ENCODE data around the gene CTSL. TPM values are rescaled to one million over a fixed set of nuclear protein-coding genes. Genes with fewer than 3 reads are reported as not detected.

Gene CTSL
- total and polyA plus RNA-seq, 2 of the 13 experiments (the other 11 are each of a cell fraction or from before 2014, with no cell fraction given), result 78.1 to 113 TPM

DNA sequence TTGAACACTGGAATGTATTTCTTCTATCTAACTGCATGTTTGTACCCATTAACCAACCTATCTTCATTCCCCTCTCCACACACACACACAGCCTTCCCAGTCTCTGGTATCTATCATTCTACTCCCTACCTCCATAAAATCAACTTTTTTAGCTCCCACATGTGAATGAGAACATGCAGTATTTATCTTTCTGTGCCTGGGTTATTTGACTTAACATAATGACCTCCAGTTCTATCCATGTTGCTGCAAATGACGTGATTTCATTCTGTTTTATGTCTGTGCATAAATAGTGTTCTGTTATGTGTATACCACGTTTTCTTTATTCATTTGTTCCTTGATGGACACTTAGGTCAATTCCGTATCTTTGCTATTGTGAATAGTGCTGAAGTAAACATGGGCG lies 38.7 kb upstream of the CTSL start:
- Histone ChIP-seq H2AFZ (ENCODE audit: low read length) (no peak overlapping the region), H3K4me3 (replicated peaks in 1 of 3; ENCODE audit: insufficient read depth in 1 of 3, low read depth in 2 of 3, low read length in 3 of 3) (no peak overlapping the region), H4K20me1 (ENCODE audit: insufficient read depth, low read length) (0 out of 2 replicates have a peak, but pooled peaks cover 3% of the 10 kb centered on the region), H3K9me3 (ENCODE audit: low read length) (no peaks in the 10 kb centered on the region), H3K4me1 (ENCODE audit: insufficient read depth, low read length) (no peaks in the 10 kb centered on the region), H3K9ac (ENCODE audit: insufficient read depth, low read depth, low read length) (no peak overlapping the region), H3K27me3 (ENCODE audit: control insufficient read depth in 1 of 2, insufficient read depth in 2 of 2, low read length in 2 of 2) (no peaks in the 10 kb centered on the region), H3K36me3 (replicated peaks in 1 of 2; ENCODE audit: control insufficient read depth in 1 of 2, insufficient read depth in 2 of 2, low read length in 2 of 2) (peaks cover 11 to 41% of the 10 kb centered on the region in 2 experiments; a peak in 4 of 5 replicates), H3K27ac (ENCODE audit: extremely low read length, insufficient read depth, low read length) (no peak overlapping the region), H3K79me2 (ENCODE audit: insufficient read depth, low read length) (no peaks in the 10 kb centered on the region), H3K4me2 (ENCODE audit: low read depth, low read length) (no peak overlapping the region)
- intact Hi-C loops (cut with micrococcal nuclease; ENCODE audit: unreplicated experiment) (loop anchor here (10.0 kb wide), 1 partner anchor 358 kb away; no protein-coding TSS in a partner anchor), in situ Hi-C loops (cut with HindIII; ENCODE audit: extremely low pct_ligation_motif_present, low pct_unique_long_range_greater_than_20kb) (no loop called here)
- no peak for FAIRE-seq
- BruUV-seq (replicated peaks), result no TSS peak
- no peak for DNase-seq (ENCODE audit: low spot score)
- POLR2A ChIA-PET, result no interaction called here
- TF ChIP-seq ZNF816 (CRISPR knock-in tag; IDR thresholded peaks at IDR 0.05; ENCODE audit: borderline replicate concordance) (no peak), E2F2 (CRISPR knock-in tag; IDR thresholded peaks at IDR 0.05; ENCODE audit: borderline replicate concordance) (no peak), SIN3A (IDR thresholded peaks at IDR 0.05; ENCODE audit: borderline replicate concordance, low read depth, low read length) (no peak)
- WGBS (ENCODE audit: low lambda C conversion rate), result 94% methylated on average over 4 of the region's 4 CpGs
- CTCF ChIA-PET (ENCODE audit: low intra/inter-chr PET ratio, low total read pairs), result no interaction called here
- no peak for ATAC-seq

GRCh38 chr9:87694236-87694755 lies 31.6 kb upstream of the CTSL start:
- ATAC-seq (no peak), DNase-seq (ENCODE audit: low spot score) (no peak), FAIRE-seq (no peak)
- TF ChIP-seq AKAP8 (CRISPR knock-in tag; IDR thresholded peaks at IDR 0.05) (no peak), HDAC1 (CRISPR knock-in tag; IDR thresholded peaks at IDR 0.05) (no peak), NFYC (CRISPR knock-in tag; IDR thresholded peaks at IDR 0.05) (no peak), CEBPB (IDR thresholded peaks at IDR 0.05; ENCODE audit: borderline replicate concordance, low read depth, low read length) (no peak), SRSF9 (IDR thresholded peaks at IDR 0.05; ENCODE audit: borderline replicate concordance, insufficient read depth, low read depth, low read length, poor library complexity, severe bottlenecking) (no peak), ZNF564 (CRISPR knock-in tag; IDR thresholded peaks at IDR 0.05) (no peak), ZSCAN21 (CRISPR knock-in tag; IDR thresholded peaks at IDR 0.05; ENCODE audit: borderline replicate concordance) (no peak), HCFC1 (IDR thresholded peaks at IDR 0.05; ENCODE audit: low read depth, low read length) (no peak), ZNF101 (CRISPR knock-in tag; IDR thresholded peaks at IDR 0.05; ENCODE audit: borderline replicate concordance, low read depth) (no peak), ZBTB3 (CRISPR knock-in tag; IDR thresholded peaks at IDR 0.05; ENCODE audit: borderline replicate concordance, low read depth) (no peak), TEAD2 (CRISPR knock-in tag; IDR thresholded peaks at IDR 0.05) (no peak), HBP1 (CRISPR knock-in tag; IDR thresholded peaks at IDR 0.05; ENCODE audit: low read depth) (no peak), CENPBD1 (CRISPR knock-in tag; IDR thresholded peaks at IDR 0.05; ENCODE audit: borderline replicate concordance, low read depth) (no peak)
- Histone ChIP-seq H3K4me2 (ENCODE audit: low read depth, low read length) (no peak overlapping the region), H3K27me3 (ENCODE audit: control insufficient read depth in 1 of 2, insufficient read depth in 2 of 2, low read length in 2 of 2) (no peaks in the 10 kb centered on the region), H3K4me1 (ENCODE audit: insufficient read depth, low read length) (no peaks in the 10 kb centered on the region), H3K27ac (ENCODE audit: extremely low read length, insufficient read depth, low read length) (no peak overlapping the region), H3K9me3 (ENCODE audit: low read length) (no peaks in the 10 kb centered on the region), H3K79me2 (ENCODE audit: insufficient read depth, low read length) (no peaks in the 10 kb centered on the region), H3K4me3 (replicated peaks in 1 of 3; ENCODE audit: insufficient read depth in 1 of 3, low read depth in 2 of 3, low read length in 3 of 3) (no peak overlapping the region), H3K36me3 (replicated peaks in 1 of 2; ENCODE audit: control insufficient read depth in 1 of 2, insufficient read depth in 2 of 2, low read length in 2 of 2) (peaks cover 18 to 43% of the 10 kb centered on the region in 2 experiments), H4K20me1 (ENCODE audit: insufficient read depth, low read length) (no peaks in the 10 kb centered on the region), H3K9ac (ENCODE audit: insufficient read depth, low read depth, low read length) (no peak overlapping the region), H2AFZ (ENCODE audit: low read length) (no peak overlapping the region)
- intact Hi-C loops (cut with micrococcal nuclease; ENCODE audit: unreplicated experiment), result no loop called here
- in situ Hi-C loops (cut with HindIII; ENCODE audit: extremely low pct_ligation_motif_present, low pct_unique_long_range_greater_than_20kb), result no loop called here
- CTCF ChIA-PET (ENCODE audit: low intra/inter-chr PET ratio, low total read pairs), result no interaction called here
- POLR2A ChIA-PET, result no interaction called here
- no TSS peak for BruUV-seq (replicated peaks)
- WGBS (ENCODE audit: low lambda C conversion rate), result 100% methylated on average over 2 of the region's 3 CpGs
